ENCODE data around the gene HHIPL1.
"Not testable (repeated sequence)": the region's sequence is repeated elsewhere in the genome, so short reads cannot be mapped to it uniquely, and the experiment has no call there.

The HHIPL1 gene

GRCh38 chr14:99635116-99635515, 9.8 kb upstream of the HHIPL1 start:
- no peak for DNase-seq (ENCODE audit: low spot score)

DNA sequence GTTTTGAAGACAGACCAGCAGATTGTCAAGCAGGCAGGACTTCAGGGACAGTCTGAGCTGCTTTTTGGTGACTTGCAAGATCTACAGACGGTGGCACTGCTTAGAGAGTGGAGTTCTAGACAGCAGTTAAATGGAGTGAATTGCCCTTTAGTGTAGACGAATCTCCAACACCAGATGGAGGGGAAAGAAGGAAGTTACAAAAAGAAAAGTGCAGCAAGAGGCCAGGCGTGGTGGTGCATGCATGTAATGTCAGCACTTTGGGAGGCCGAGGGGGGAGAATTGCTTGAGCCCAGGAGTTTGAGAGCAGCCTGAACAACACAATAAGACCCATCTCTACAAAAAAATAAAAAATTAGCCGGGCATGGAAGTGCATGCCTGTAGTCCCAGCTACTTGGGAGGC, 8.4 kb upstream of the HHIPL1 start:
- no peak for DNase-seq (ENCODE audit: low spot score)

GRCh38 chr14:99637624-99638023, 7.3 kb upstream of the HHIPL1 start:
- no peak for DNase-seq (ENCODE audit: low spot score)

GRCh38 chr14:99642771-99643170, 2.2 kb upstream of the HHIPL1 start:
- DNase-seq (ENCODE audit: low spot score): not testable (repeated sequence)

GRCh38 chr14:99643343-99643742, 1.6 kb upstream of the HHIPL1 start:
- DNase-seq (ENCODE audit: low spot score): no peak

DNA sequence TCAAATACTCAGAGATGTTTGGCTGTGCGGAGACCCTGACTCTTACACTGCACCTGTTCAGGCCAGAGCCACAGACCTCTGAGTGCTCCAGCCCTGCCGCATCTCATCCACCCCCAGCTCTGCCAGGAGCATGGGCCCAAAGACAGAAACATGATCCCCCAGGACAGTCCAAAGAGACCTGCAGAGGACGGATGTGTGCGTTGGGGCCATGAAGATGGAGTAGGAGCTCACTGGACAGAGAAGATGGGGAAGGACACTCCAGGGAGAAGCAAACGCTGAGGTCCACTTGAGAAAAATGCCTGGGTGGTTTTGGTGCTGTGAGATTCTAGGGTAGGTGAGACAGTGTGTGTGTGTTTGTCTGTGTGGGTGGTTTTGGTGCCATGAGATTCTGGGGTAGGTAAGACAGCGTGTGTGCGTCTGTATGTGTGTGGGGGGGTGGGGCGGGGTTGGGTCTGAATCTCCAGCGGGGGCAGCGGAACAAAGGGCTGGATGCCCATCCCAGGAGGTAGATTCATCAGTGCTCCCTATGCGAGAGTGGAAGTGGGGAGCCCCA, 818 bp upstream of the HHIPL1 start:
- no peak for DNase-seq (ENCODE audit: low spot score)

- DNase-seq (ENCODE audit: low spot score): no peak
Observed at GRCh38 chr14:99645545-99646505, 896 bp downstream of the HHIPL1 start.

DNA sequence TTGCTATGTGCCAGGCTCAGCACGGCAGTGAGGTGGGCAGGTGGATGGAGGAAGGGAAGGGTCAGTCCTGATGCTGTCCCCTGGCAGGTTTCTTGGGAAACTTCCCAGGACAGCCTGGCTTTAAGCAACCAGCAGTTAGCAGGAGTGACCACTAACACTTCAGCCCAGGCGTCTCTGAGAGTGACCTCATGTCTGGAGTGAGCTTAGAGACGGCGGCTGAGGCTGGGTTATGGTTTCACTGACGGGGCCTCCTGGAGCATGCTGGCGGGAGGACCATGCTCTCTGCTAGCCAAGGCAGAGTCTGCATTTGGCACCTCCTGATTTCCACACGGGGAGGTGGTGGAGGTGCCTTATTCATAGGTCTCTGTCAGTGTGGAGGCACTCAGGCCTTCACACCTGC, 2.5 kb downstream of the HHIPL1 start:
- DNase-seq (ENCODE audit: low spot score): no peak

DNA sequence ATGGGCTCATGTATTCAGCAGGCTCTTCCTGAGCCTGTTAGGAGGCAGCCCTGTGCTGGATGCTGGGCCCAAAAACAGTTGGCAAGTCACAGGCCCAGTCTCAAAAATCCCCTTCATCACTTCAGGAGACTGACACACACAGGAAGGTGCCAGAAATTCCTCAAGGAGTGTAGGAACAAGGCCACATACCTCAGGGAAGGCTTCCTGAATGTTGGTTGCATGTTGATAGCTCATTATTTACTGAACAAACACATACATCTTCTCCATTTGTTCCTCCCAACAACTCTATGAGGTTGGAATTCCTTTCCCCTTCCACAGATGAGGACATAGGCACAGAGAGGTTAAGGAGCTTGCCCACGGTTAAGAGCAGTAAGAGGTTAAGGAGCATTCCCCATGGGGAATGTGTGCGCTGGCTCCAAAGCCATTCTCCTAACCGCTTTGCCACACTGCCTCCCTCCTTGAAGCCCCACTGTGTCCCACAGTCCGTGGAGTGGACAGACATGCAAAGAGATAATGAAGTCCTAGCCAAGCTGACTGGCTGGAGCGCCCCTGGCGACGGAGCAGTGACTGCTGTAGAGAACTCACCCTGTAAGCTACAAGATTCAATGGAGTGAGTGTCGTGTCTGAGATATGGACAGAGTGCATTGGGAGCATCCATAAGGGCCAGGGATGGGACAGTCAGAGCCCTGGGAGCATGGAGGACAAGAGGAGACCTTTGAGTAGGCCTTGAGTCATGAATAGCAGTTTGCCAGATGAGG, 3.3 kb downstream of the HHIPL1 start:
- no peak for DNase-seq (ENCODE audit: low spot score)

DNA sequence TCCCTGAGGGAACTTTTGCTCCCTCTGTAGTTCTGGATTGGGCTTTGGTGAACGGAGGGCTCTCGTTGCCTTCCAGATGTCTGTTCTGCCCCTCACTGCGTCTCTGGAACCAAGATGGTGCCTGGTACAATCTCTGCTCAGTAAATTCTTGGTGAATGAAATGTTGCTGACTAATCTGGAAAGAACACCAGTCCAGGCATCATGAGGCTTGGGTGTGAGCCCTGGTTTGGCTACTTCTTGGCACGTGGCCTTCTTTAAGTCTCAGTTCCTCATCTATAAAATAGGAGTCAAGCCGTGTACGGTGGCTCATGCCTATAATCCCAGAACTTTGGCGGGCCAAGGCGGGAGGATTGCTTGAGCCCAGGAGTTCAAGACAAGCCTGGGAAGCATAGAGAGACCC, 4.3 kb downstream of the HHIPL1 start:
- no peak for DNase-seq (ENCODE audit: low spot score)

DNA sequence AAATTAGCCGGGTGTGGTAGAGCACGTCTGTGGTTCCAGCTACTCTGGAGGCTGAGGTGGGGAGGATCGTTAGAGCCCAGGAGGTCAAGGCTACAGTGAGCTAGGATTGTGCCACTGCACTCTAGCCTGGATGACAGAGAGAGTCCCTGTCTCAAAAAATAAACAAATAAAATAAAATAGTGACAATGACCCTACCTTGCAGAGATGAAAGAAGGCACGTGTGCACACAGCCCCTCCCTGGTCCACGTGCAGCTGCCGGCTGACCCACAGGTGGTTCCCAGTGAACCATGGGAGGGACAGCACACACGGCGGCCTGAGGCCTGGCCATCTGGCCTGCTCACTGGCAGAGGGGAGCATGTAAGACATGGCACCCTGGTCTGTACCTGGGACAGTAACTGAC, 4.7 kb downstream of the HHIPL1 start:
- no peak for DNase-seq (ENCODE audit: low spot score)

DNA sequence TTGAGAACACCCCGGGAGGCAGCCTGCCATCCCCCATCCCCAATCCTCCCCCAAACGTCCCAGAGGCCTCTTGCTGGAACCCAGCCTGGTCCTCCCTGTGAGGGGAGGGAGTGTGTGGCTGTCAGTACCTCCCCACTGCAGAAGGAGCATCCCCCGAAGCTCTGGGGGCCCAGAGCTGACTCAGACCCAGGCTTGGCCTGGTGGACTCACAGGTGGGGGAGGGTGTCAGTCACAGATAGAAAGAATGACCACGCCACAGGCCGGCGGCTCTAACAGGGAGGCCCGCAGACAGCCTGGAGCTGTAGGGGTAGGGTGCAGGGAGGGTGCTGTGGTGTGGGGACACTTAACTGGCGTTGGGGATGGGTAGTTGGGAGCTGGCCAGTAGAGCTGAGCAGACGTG, 5.3 kb downstream of the HHIPL1 start:
- DNase-seq (ENCODE audit: low spot score): no peak

DNA sequence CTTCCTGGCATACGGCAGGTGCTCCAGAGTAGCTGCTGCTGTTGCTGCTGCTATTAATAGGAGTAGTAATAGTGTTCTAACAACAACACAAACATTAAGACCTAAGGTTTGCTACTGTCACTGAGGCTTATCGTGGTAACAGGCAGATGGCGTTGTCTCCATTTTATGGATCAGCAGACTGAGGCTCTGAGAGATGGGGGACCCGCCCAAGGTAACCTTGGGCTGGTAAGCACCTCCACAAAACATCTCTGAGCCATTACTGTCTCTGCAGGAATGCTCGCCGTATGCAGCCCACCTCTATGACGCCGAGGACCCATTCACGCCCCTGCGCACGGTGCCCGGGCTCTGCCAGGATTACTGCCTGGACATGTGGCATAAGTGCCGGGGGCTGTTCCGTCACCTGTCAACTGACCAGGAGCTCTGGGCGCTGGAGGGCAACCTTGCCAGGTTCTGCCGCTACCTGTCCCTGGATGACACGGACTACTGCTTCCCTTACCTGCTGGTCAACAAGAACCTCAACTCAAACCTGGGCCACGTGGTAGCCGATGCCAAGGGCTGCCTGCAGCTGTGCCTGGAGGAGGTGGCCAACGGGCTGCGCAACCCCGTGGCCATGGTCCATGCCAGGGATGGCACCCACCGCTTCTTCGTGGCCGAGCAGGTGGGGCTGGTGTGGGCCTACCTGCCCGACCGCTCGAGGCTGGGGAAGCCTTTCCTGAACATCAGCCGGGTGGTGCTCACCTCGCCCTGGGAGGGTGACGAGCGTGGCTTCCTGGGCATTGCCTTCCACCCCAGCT, 7.2 kb downstream of the HHIPL1 start:
- no peak for DNase-seq (ENCODE audit: low spot score)

- no peak for DNase-seq (ENCODE audit: low spot score)
Observed at GRCh38 chr14:99654235-99654985, 9.5 kb downstream of the HHIPL1 start.

DNA sequence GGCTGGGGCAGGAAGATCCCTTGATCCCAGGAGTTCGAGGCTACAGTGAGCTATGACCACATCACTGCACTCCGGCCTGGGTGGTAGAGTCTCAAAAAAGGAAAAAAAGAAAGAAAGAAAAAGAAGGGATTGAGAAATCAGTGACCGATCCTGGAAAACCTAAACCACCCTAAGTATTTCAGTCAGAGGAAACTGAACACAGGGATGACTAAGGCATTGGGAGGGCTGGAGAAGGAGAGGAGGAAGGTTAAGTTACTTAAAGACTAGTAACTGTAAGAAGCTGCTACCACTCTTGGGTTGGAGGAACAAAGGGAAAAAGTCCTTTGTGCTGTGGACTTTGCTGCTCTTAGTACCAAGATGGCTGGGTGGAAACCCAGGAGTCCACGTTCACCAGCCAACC, 10.6 kb downstream of the HHIPL1 start:
- no peak for DNase-seq (ENCODE audit: low spot score)

DNA sequence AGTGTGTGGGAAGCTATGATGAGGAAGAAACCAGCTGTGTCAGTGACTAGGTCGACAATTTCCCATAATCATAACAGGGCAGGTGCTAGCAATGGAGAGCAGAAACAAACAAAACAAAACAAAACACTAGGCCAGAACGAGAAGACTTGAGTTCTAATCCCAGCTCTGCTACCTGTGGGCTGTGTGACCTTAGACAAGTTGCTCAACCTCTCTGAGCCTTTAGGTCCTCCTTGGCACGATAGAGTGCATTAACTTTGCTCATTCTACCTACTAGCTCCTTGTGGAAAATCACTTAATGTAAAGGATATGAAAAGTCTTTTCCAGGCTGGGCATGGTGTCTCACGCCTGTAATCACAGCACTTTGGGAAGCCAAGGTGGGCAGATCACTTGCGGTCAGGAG, 11.2 kb downstream of the HHIPL1 start:
- no peak for DNase-seq (ENCODE audit: low spot score)

GRCh38 chr14:99657645-99658155, 12.8 kb downstream of the HHIPL1 start:
- no peak for DNase-seq (ENCODE audit: low spot score)

GRCh38 chr14:99658218-99658845, 13.4 kb downstream of the HHIPL1 start:
- no peak for DNase-seq (ENCODE audit: low spot score)

DNA sequence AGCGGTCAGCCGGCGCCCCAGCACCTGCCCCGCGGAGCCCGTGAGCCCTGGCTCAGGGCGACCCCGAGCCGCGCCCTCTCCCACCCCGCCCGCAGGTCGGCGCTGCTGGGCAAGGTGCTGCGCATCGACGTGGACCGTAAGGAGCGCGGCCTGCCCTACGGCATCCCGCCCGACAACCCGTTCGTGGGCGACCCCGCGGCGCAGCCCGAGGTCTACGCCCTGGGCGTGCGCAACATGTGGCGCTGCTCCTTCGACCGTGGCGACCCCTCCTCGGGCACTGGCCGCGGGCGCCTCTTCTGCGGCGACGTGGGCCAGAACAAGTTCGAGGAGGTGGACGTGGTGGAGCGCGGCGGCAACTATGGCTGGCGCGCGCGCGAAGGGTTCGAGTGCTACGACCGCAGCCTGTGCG, 14.4 kb downstream of the HHIPL1 start:
- no peak for DNase-seq (ENCODE audit: low spot score)

- DNase-seq (ENCODE audit: low spot score): no peak
Observed at GRCh38 chr14:99660006-99660566, 15.2 kb downstream of the HHIPL1 start.

All from CD4-positive, alpha-beta T cell treated with Interleukin-15 for 4 hours (primary cell).